ENCODE results near the gene ZCCHC7. TPM values are rescaled to one million over a fixed set of nuclear protein-coding genes. Genes with fewer than 3 reads are reported as not detected.
A peak's percentile ranks its signal among the peaks of the same experiment; 100 is the strongest.
"Not testable (repeated sequence)": the region's sequence is repeated elsewhere in the genome, so short reads cannot be mapped to it uniquely, and the experiment has no call there.

The ZCCHC7 gene
- total and polyA plus RNA-seq, 2 of the 8 experiments (the other 6 are each of a cell fraction or from before 2014, with no cell fraction given): 12.2 to 27.5 TPM

DNA sequence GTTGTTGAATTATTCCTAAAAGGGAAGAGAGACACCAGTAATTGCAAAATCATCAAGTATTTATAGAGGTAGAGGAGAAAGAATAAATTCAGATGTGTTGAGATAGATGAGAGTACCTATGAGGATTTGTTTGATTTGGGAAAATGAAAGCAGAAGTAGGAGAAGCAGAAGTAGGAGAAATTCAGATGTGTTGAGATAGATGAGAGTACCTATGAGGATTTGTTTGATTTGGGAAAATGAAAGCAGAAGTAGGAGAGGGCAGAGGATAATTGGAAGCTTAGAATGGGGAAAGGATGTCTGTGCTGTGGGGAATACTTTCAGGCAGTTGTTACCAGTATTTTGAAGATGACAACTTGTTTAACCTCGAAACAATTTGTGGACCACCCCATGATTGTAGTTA, 35.1 kb upstream of the ZCCHC7 start (continued):
- no peak for TF ChIP-seq RNF2 (IDR thresholded peaks at IDR 0.05; ENCODE audit: borderline replicate concordance, low read depth, low read length, missing control alignments, poor library complexity, severe bottlenecking)
- TF ChIP-seq, protein P1, sequence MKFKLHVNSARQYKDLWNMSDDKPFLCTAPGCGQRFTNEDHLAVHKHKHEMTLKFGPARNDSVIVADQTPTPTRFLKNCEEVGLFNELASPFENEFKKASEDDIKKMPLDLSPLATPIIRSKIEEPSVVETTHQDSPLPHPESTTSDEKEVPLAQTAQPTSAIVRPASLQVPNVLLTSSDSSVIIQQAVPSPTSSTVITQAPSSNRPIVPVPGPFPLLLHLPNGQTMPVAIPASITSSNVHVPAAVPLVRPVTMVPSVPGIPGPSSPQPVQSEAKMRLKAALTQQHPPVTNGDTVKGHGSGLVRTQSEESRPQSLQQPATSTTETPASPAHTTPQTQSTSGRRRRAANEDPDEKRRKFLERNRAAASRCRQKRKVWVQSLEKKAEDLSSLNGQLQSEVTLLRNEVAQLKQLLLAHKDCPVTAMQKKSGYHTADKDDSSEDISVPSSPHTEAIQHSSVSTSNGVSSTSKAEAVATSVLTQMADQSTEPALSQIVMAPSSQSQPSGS (IDR thresholded peaks at IDR 0.05; ENCODE audit: low read length): no peak
- no peak for TF ChIP-seq BACH1 (IDR thresholded peaks at IDR 0.05; ENCODE audit: low read length)
- TF ChIP-seq CHD2 (IDR thresholded peaks at IDR 0.05; ENCODE audit: low read length): no peak
- no peak for TF ChIP-seq SIX5 (IDR thresholded peaks at IDR 0.05; ENCODE audit: low read depth, low read length)

DNA sequence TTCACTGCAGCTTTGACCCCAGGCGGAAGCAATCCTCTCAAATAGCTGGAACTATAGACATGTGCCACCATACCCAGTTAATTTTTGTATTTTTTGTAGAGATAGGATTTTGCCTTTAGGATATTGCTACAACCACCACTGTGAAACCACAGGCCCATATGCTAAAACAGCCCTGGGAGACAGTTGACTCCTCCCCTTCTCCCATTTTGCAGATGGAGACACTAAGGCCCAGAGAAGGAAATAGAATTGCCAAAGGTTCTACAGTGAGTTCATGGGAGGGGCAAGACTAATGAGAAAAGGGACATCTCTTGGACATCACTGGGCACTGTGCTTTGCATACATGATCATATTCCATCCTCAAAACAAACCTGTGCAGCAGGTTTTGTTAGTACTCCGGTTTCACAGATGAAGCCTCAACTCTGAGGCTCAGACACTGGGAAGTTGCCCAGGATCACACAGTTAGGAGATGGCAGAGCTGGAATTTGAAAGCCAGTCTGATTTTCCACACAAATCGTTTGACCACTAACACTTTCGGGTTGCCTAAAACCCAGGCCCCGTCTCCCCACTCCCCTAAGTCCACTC, 27.6 kb upstream of the ZCCHC7 start:
- H3K18ac ChIP-seq (ENCODE audit: extremely low read depth, low read length); H3K14ac ChIP-seq (ENCODE audit: insufficient read length); H4K5ac ChIP-seq (ENCODE audit: insufficient read length, low read depth, low read length); H2AK5ac ChIP-seq (ENCODE audit: low read depth, low read length); H3K23me2 ChIP-seq (ENCODE audit: low read depth, low read length); H4K91ac ChIP-seq (replicated peaks; ENCODE audit: insufficient read length, low read length); H3K4me2 ChIP-seq (ENCODE audit: insufficient read depth in 1 of 2, low read depth in 2 of 2, low read length in 2 of 2); H4K20me1 ChIP-seq (replicated peaks in 1 of 2; ENCODE audit: control insufficient read depth in 1 of 2, insufficient read depth in 2 of 2, low read length in 2 of 2); H2BK12ac ChIP-seq (ENCODE audit: low read depth, low read length); H3K23ac ChIP-seq (ENCODE audit: insufficient read length); H2BK120ac ChIP-seq (replicated peaks; ENCODE audit: low read depth, low read length); H2BK15ac ChIP-seq (ENCODE audit: low read length); H2BK20ac ChIP-seq (ENCODE audit: low read length); H3K79me2 ChIP-seq (ENCODE audit: control insufficient read depth in 1 of 2, insufficient read depth in 2 of 2, low read length in 2 of 2); H3K56ac ChIP-seq (replicated peaks; ENCODE audit: insufficient read length, low read depth, low read length); H3K4ac ChIP-seq (replicated peaks; ENCODE audit: insufficient read length, low read depth, low read length); H3K27ac ChIP-seq (ENCODE audit: low read depth, low read length); H3K4me3 ChIP-seq (ENCODE audit: extremely low read depth in 1 of 4, insufficient read depth in 2 of 4, low read depth in 3 of 4, low read length in 4 of 4); H2BK5ac ChIP-seq (ENCODE audit: low read depth, low read length); H3K9ac ChIP-seq (replicated peaks in 1 of 4; ENCODE audit: extremely low read depth in 1 of 4, low read depth in 3 of 4, low read length in 3 of 4); H3K4me1 ChIP-seq (replicated peaks in 1 of 4; ENCODE audit: control insufficient read depth in 3 of 4, insufficient read depth in 4 of 4, low read length in 3 of 4); H2AFZ ChIP-seq (ENCODE audit: low read length); H3K36me3 ChIP-seq (ENCODE audit: control insufficient read depth in 2 of 4, insufficient read depth in 4 of 4, low read length in 3 of 4); H3K27me3 ChIP-seq (replicated peaks in 1 of 4; ENCODE audit: control insufficient read depth in 3 of 4, extremely low read depth in 1 of 4, insufficient read depth in 3 of 4, low read length in 3 of 4); DNase-seq (ENCODE audit: low read depth in 1 of 2, low spot score in 2 of 2); H3K9me3 ChIP-seq (ENCODE audit: insufficient read depth in 2 of 2, low read depth in 1 of 2, low read length in 1 of 2); H4K8ac ChIP-seq (ENCODE audit: extremely low read depth, insufficient read depth, low read length); H3K79me1 ChIP-seq (ENCODE audit: low read depth, low read length): not testable (repeated sequence)
- 65% methylated on average over 3 of the region's 5 CpGs; no CpG with 5 or more reads in 1 of the 2 experiments for WGBS, 2 experiments (ENCODE audit: extremely low coverage in 1 of 2, insufficient coverage in 1 of 2, insufficient read length in 1 of 2, insufficient replicate concordance in 2 of 2, low coverage in 1 of 2, low lambda C conversion rate in 2 of 2, missing lambda C conversion rate in 1 of 2)
- ChIA-PET CTCF (ENCODE audit: partially characterized antibody) (interaction anchor here (0.7 kb wide), 1 partner anchor 10 kb away, joined by 3 read pairs; no protein-coding TSS in a partner anchor), POLR2A (ENCODE audit: partially characterized antibody) (interaction anchor here (1.7 kb wide), 1 partner anchor 14 kb away, joined by 4 read pairs; no protein-coding TSS in a partner anchor)
- peak; percentile 78 for FAIRE-seq
